Adrenal gland (tissue), 12 donors: ENCODE data around the gene CPT1C. TPM values are rescaled to one million over a fixed set of nuclear protein-coding genes. Genes with fewer than 3 reads are reported as not detected.

Experiments used
- DNase-seq, 7 donors: peaks; one replicate each; pipeline ENCODE4 v3.0.0-alpha.2; 2019 to 2020
- H3K27ac ChIP-seq, 5 donors: fragments of 200-600 bp; sonication (generic) in 4 of 5; 1 replicate in 3 of 5; 2 replicates in 2 of 5; pipeline versions ENCODE4 v1.5.1 to v1.8.0; 2016 to 2020; ENCODE audit warnings: mild to moderate bottlenecking in 1 of 5
- H3K27me3 ChIP-seq: fragments of 200-600 bp; 2 replicates; pipeline ENCODE4 v1.8.0; 2021
- H3K36me3 ChIP-seq, 2 donors: fragments of 200-600 bp; replicated peaks in 1 of 2; 1 replicate in 1 of 2; 2 replicates in 1 of 2; pipeline versions ENCODE4 v1.5.1 to v1.8.0; 2018 to 2022
- H3K4me1 ChIP-seq, 2 donors: fragments of 200-600 bp; replicated peaks in 1 of 2; 1 replicate in 1 of 2; 2 replicates in 1 of 2; pipeline versions ENCODE4 v1.5.1 to v1.8.0; 2018 to 2021
- H3K4me3 ChIP-seq, 4 donors: fragments of 200-600 bp; sonication (generic) in 3 of 4; one replicate each; pipeline ENCODE4 v1.5.1; 2016 to 2018
- H3K9me3 ChIP-seq, 3 donors: fragments of 200-600 bp; sonication (generic) in 1 of 3; replicated peaks in 1 of 3; 1 replicate in 2 of 3; 2 replicates in 1 of 3; pipeline versions ENCODE4 v1.5.1 to v1.8.0; 2016 to 2021
- CTCF ChIP-seq, 6 experiments: fragments of 450-650 bp in 4 of 6; fragments of 200-600 bp in 2 of 6; sonication (generic) in 1 of 6; IDR thresholded peaks; 1 replicate in 5 of 6; 2 replicates in 1 of 6; pipeline versions ENCODE4 v1.5.1 to v1.8.0; 2016 to 2021; ENCODE audit warnings: antibody characterized with exemption in 6 of 6, mild to moderate bottlenecking in 2 of 6, moderate library complexity in 1 of 6
- POLR2A ChIP-seq, 2 donors: fragments of 450-650 bp; IDR thresholded peaks; one replicate each; pipeline ENCODE4 v1.6.1; 2017; ENCODE audit warnings: antibody characterized with exemption in 2 of 2, mild to moderate bottlenecking in 2 of 2, moderate library complexity in 1 of 2
- WGBS, 4 donors: extraction: QIAGEN DNeasy Blood & Tissue Kit in 2 of 4; methylation state at CpG; one replicate each; pipeline versions ENCODE4 v1.1.5 to v1.1.7; 2013 to 2017; 5-methylcytosine and 5-hydroxymethylcytosine counted together
- intact Hi-C, 2 donors: fragments of 100-400 bp; cut with DNase I; formaldehyde crosslinking; loops; one replicate each; pipeline versions ENCODE4 v1.14.1 to v1.15.0; 2022 to 2023
- polyA plus RNA-seq, 3 donors: library from polyadenylated mRNA; stranded (reverse); fragments of 200-250 nt in 2 of 3; fragments of 350-450 nt in 1 of 3; fragmentation: Illumina TruSeq in 1 of 3; extraction: RNeasy Lipid Tissue Mini Kit (QIAGEN cat#74804) in 1 of 3; gene quantifications; one replicate each; pipeline ENCODE4 v1.2.3, GENCODE V29; 2013 to 2014
- total RNA-seq, 9 donors: library from RNA; depleted of rRNA in 4 of 9; stranded (reverse); fragments of >200 nt in 4 of 9; fragments of 120-200 nt in 1 of 9; fragmentation: NEBNext Ultra II Directional in 1 of 9; extraction: Animal tissue kit (Norgen Biotek cat#: 25700) in 1 of 9; gene quantifications; one replicate each; pipeline versions ENCODE4 v1.1.0 to v1.2.4, GENCODE V29; 2013 to 2023
- donor health status: healthy with polysubstance abuse.
- donor health status: Bipolar disorder and iron deficiency.
- donor health status: DM: yes; HTN: yes; CAD: no.
- donor health status: DM: no; HTN: no; CAD: no.
- donor health status: DM: no; HTN: no; CAD: no.
- donor health status: DM: yes; HTN: yes; CAD: no.

CPT1C gene
- total and polyA plus RNA-seq, 12 donors = 2.4 to 55.7 (median 5.9) TPM; not detected in 1

GRCh38 chr19:49676136-49676783 is 14.7 kb upstream of the CPT1C start:
- intact Hi-C loops = loop anchor here in 1 of 2 donors (10.0 kb wide), 1 partner anchor 91 kb away; the partner anchor contains the start of genes NOSIP and PRRG2
- Histone ChIP-seq H3K27me3 (no peaks in the 10 kb centered on the region), H3K27ac (peak overlapping the region; percentile 16 to 97 (median 91)), H3K36me3 (peaks cover 0 to 7% of the 10 kb centered on the region in 2 donors), H3K4me3 (peak overlapping the region in 2 of 4 donors; percentile 4 to 39), H3K4me1 (peaks cover 23 to 38% of the 10 kb centered on the region in 2 donors), H3K9me3 (no peaks in the 10 kb centered on the region)
- 1 to 2% (median 1%) methylated on average over 20 to 27 of the region's 27 CpGs for WGBS, 4 donors
- TF ChIP-seq POLR2A (IDR thresholded peaks at IDR 0.05) (no peak), CTCF (IDR thresholded peaks at IDR 0.05) (no peak)
- DNase-seq = peak; percentile 83 to 94 (median 92)

- H3K27ac ChIP-seq = peak overlapping the region; percentile 74 to 97 (median 94)
- H3K27me3 ChIP-seq = no peaks in the 10 kb centered on the region
- WGBS, 4 donors = 0 to 1% (median 0%) methylated on average over 27 to 34 of the region's 34 CpGs; no CpG with 5 or more reads in 1 of the 4 donors
- intact Hi-C loops = loop anchor here in 1 of 2 donors (10.0 kb wide), 1 partner anchor 92 kb away; the partner anchor contains the start of genes NOSIP and PRRG2
- DNase-seq = peak; percentile 100
- TF ChIP-seq POLR2A (IDR thresholded peaks at IDR 0.05) = no peak
- no peak for TF ChIP-seq CTCF (IDR thresholded peaks at IDR 0.05)
- H3K4me3 ChIP-seq = peak overlapping the region in 2 of 4 donors; percentile 95 to 98
- peaks cover 27 to 43% of the 10 kb centered on the region in 2 donors for H3K4me1 ChIP-seq
- peaks cover 0 to 11% of the 10 kb centered on the region in 2 donors for H3K36me3 ChIP-seq
- no peaks in the 10 kb centered on the region for H3K9me3 ChIP-seq
These were observed 14.1 kb upstream of the CPT1C start for GRCh38 chr19:49676784-49677230.

DNA sequence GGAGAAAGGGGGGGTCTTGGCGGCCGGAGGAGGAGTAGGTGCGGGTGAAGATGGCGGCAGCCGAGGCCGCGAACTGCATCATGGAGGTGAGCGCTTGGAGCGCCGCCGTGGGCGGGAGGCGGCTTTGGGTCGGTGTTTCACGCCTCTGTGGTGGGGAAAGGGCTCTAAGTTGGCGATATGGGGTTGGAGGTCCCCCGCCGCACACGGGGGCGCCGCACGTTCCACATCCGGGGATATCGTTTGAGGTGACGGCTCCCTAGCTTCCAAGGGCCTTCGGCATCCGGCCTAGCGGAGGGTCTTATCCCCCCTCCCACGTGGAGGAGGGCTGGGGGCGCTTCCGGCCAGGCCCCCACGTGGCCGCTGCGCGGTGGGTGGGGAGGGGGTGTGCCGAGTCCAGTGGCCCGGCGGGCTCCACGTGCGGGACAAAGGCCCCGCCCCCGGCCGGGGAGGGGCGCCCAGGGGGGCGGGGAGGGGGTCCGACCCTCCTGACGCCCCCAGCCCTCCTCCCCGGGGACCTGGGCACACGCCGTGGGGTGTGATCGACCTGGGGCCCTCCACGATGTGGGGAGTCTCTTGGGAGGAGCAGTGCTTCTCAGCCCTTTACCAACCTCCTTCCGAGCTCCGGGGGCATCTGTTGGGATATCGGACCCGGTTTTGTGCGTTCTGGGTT is 13.6 kb upstream of the CPT1C start, which contains the start of gene PRMT1:
Gene PRMT1 (plus strand): TSS at position 41 of the 670 bp plus-strand sequence. CDS start 10 bp downstream, at position 51.
- Histone ChIP-seq H3K27ac (peak within 1 kb of the TSS; percentile 74 to 97 (median 94)), H3K4me1 (peaks cover 32 to 49% of the 10 kb centered on the region in 2 donors), H3K27me3 (no peaks in the 10 kb centered on the region), H3K36me3 (peaks cover 0 to 17% of the 10 kb centered on the region in 2 donors), H3K4me3 (peak within 1 kb of the TSS; percentile 13 to 98 (median 94)), H3K9me3 (no peaks in the 10 kb centered on the region)
- intact Hi-C loops = loop anchor here in 1 of 2 donors (10.0 kb wide), 1 partner anchor 93 kb away; the partner anchor contains the start of genes NOSIP and PRRG2
- whole genome bisulfite sequencing, 4 donors = 0 to 1% (median 1%) methylated on average over 21 to 57 of the region's 57 CpGs
- TF ChIP-seq POLR2A (IDR thresholded peaks at IDR 0.05) (peak; percentile 86 to 87), CTCF (IDR thresholded peaks at IDR 0.05) (no peak)
- DNase-seq = peak in 4 of 7 donors; percentile 41 to 67 (median 52)
